Loucy (cell line): ENCODE data around the gene OR2V1.
"Not testable (repeated sequence)": the region's sequence is repeated elsewhere in the genome, so short reads cannot be mapped to it uniquely, and the experiment has no call there.

ENCODE experiments used
- CTCF ChIP-seq: fragments of 200-600 bp; sonication (generic); conservative IDR thresholded peaks from 2 replicates; pipeline ENCODE4 v1.5.1; 2014; ENCODE audit warnings: mild to moderate bottlenecking, antibody characterized with exemption, low read length
- EZH2phosphoT487 ChIP-seq: fragments of 200-600 bp; IDR thresholded peaks from 2 replicates; pipeline ENCODE4 v1.6.1; 2018; ENCODE audit warnings: antibody characterized with exemption, mild to moderate bottlenecking, moderate library complexity, borderline replicate concordance

GRCh38 chr5:181101930-181102674 lies 28.9 kb downstream of the OR2V1 start:
- TF ChIP-seq CTCF, EZH2phosphoT487: not testable (repeated sequence)
